HEK293T (cell line): ENCODE data around the gene LRRC27.
A peak's percentile ranks its signal among the peaks of the same experiment; 100 is the strongest.

ENCODE experiments used
- CTCF ChIA-PET: fragments of 350-600 bp; formaldehyde crosslinking; extraction: SDS; loops from one replicate; lab custom pipeline; 2021; ENCODE audit warnings: antibody characterized with exemption, inconsistent platforms; lab: Yijun Ruan, JAX
- POLR2A ChIA-PET: fragments of 350-600 bp; formaldehyde crosslinking; extraction: SDS; loops from one replicate; lab custom pipeline; 2020; ENCODE audit warnings: antibody characterized with exemption, inconsistent platforms; lab: Yijun Ruan, JAX
- DNase-seq: peaks from one replicate; pipeline ENCODE4 v3.0.0; 2012; ENCODE audit warnings: mixed read lengths; ENCODE audit errors: extremely low spot score
- ARNT ChIP-seq: fragments of 450-650 bp; IDR thresholded peaks from 2 replicates; pipeline ENCODE4 v1.6.1; 2017; ENCODE audit warnings: mild to moderate bottlenecking
- BHLHE40 ChIP-seq: fragments of 450-650 bp; IDR thresholded peaks from 2 replicates; pipeline ENCODE4 v1.6.1; 2016; ENCODE audit warnings: mild to moderate bottlenecking, moderate library complexity, borderline replicate concordance
- CTBP1 ChIP-seq: fragments of 450-650 bp; IDR thresholded peaks from 2 replicates; pipeline ENCODE4 v1.6.1; 2016; ENCODE audit warnings: borderline replicate concordance
- ELF4 ChIP-seq: fragments of 450-650 bp; IDR thresholded peaks from 2 replicates; pipeline ENCODE4 v1.6.1; 2017; ENCODE audit warnings: antibody characterized with exemption
- FOXA1 ChIP-seq: fragments of 450-650 bp; IDR thresholded peaks from 2 replicates; pipeline ENCODE4 v1.6.1; 2016; ENCODE audit warnings: mild to moderate bottlenecking
- FOXK2 ChIP-seq: fragments of 450-650 bp; IDR thresholded peaks from 2 replicates; pipeline ENCODE4 v1.6.1; 2016; ENCODE audit warnings: mild to moderate bottlenecking
- FOXM1 ChIP-seq: fragments of 450-650 bp; IDR thresholded peaks from 2 replicates; pipeline ENCODE4 v1.6.1; 2017; ENCODE audit warnings: mild to moderate bottlenecking, borderline replicate concordance
- HDGF ChIP-seq: fragments of 450-650 bp; IDR thresholded peaks from 2 replicates; pipeline ENCODE4 v1.6.1; 2017; ENCODE audit warnings: antibody characterized with exemption, borderline replicate concordance
- L3MBTL2 ChIP-seq: fragments of 450-650 bp; conservative IDR thresholded peaks from 2 replicates; pipeline ENCODE4 v1.6.1; 2016; ENCODE audit warnings: mild to moderate bottlenecking
- LEF1 ChIP-seq: fragments of 450-650 bp; IDR thresholded peaks from 2 replicates; pipeline ENCODE4 v1.6.1; 2017; ENCODE audit warnings: mild to moderate bottlenecking, borderline replicate concordance
- NFRKB ChIP-seq: fragments of 450-650 bp; IDR thresholded peaks from 2 replicates; pipeline ENCODE4 v1.6.1; 2016; ENCODE audit warnings: mild to moderate bottlenecking, moderate library complexity
- PKNOX1 ChIP-seq: fragments of 450-650 bp; IDR thresholded peaks from 2 replicates; pipeline ENCODE4 v1.6.1; 2016
- SP1 ChIP-seq: fragments of 450-650 bp; IDR thresholded peaks from 2 replicates; pipeline ENCODE4 v1.6.1; 2017
- SUZ12 ChIP-seq: fragments of 450-650 bp; IDR thresholded peaks from 2 replicates; pipeline ENCODE4 v1.6.1; 2016; ENCODE audit warnings: mild to moderate bottlenecking
- TARDBP ChIP-seq: fragments of 450-650 bp; IDR thresholded peaks from 2 replicates; pipeline ENCODE4 v1.6.1; 2016
- ZNF384 ChIP-seq: fragments of 450-650 bp; IDR thresholded peaks from 2 replicates; pipeline ENCODE4 v1.6.1; 2016

LRRC27 gene

DNA sequence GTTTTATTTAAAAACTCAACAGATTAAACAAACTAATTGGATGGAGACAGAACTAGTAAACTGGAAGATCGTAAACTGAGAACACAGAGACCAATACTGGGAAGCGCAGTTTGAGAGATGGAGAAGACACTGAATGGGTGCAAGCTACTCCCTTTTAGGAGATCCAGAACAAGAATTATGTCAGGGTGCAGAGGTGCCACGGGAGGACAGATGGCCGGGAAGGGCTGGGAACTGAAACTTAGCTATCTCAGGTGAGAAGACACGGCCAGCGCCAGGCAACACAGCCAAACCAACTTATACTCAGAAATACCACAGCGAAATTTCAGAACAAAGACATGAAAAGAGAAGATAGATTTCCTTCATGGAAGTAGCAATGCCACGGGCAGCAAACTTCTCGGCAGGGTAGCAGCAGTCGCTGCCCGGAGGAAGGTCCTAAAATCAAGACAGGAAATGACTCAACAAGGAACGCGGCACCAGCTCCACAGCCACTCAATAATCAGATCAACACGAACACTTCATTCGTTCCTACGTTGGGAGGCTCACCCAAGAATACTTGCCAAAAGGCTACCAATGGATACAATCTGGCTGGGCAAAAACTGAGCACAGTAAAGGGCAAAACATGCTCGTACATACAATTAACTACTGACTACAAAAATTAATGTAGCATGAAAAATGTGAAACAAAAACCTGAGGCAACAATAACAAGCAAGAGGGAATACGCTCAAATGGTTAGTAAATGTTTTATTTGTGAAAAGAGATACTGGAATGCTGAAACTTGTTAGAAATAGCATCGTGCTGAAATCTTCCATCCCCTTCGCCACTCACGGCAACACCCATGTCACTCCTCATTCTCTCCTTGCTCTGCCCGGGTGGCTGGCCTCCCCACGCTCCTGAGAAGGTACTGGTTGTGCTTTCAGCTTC lies 2.2 kb upstream of the LRRC27 start:
- TF ChIP-seq NFRKB (no peak), SP1 (no peak), L3MBTL2 (no peak), ELF4 (no peak), FOXK2 (no peak), ARNT (no peak), PKNOX1 (no peak; the same call in 1 of the 2 replicates), ZNF384 (no peak), LEF1 (no peak), HDGF (no peak), FOXM1 (no peak), CTBP1 (no peak), TARDBP (no peak)
- POLR2A ChIA-PET: interaction anchor here (1.0 to 1.4 kb wide), 3 partner anchors 10 to 211 kb away, joined by 3 to 4 read pairs (median 3); no protein-coding TSS in a partner anchor
- CTCF ChIA-PET: no interaction called here
- DNase-seq: no peak

DNA sequence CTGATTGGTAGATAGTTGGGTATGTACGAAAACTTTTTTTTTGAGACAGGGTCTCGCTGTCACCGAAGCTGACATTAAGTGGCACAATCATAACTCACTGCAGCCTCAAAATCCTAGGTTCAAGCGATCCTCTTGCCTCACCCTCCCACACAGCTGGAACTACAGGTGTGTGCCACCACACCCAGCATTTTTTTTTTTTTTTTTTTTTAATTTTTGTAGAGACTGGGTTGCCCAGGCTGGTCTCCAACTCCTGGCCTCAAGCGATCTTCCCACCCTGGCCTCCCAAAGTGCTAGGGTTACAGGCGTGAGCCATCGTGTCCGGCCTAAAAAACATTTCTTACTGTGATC lies 1.5 kb upstream of the LRRC27 start:
- ChIA-PET CTCF (no interaction called here), POLR2A (interaction anchor here (1.3 to 1.4 kb wide), 2 partner anchors 74 to 210 kb away, joined by 3 read pairs; no protein-coding TSS in a partner anchor)
- TF ChIP-seq L3MBTL2 (no peak), PKNOX1 (no peak), HDGF (no peak), SUZ12 (no peak), ZNF384 (0 out of 2 replicates have a peak, but pooled peaks have one; percentile 38), TARDBP (no peak)
- DNase-seq: no peak

- POLR2A ChIA-PET: no interaction called here
- DNase-seq: no peak
- CTCF ChIA-PET: no interaction called here
- TF ChIP-seq FOXM1 (no peak), SP1 (no peak), L3MBTL2 (peak; percentile 71; the same call in 1 of the 2 replicates), BHLHE40 (no peak), ELF4 (no peak)
These were observed 401 bp downstream of the LRRC27 start for GRCh38 chr10:132332433-132332754.

- CTCF ChIA-PET: no interaction called here
- POLR2A ChIA-PET: no interaction called here
- TF ChIP-seq LEF1 (no peak), FOXK2 (no peak), L3MBTL2 (no peak), FOXA1 (no peak)
- DNase-seq: no peak
These were observed 1.4 kb downstream of the LRRC27 start for GRCh38 chr10:132333386-132333785.

DNA sequence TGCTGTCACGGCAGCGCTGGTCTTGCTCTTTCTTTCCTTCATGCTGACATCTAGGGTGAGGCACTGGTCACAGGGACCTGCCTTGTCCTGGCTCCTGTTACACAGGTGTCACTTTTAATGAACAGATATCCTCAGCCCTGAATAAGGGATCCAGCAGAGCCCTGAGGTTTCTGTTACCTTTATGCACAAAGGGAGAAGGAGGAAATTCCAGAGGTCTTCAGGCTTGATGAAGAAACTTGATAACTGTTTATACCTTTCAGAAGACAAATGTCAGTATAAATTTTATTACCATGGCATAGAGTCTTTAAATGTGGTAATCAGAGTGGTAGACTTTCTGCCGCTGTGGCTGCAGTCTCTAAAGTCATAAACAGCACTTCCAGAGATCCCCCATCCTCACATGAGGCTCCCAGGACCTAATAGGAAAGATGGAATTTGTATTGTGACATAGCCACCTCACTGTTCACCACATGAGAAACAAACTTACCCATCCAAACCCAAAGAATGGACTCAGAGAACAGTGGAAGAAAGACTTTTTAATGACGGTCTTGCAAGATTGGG lies 2.7 kb downstream of the LRRC27 start:
- no peak for DNase-seq
- ChIA-PET CTCF (no interaction called here), POLR2A (no interaction called here)
- peak; percentile 61; the same call in 1 of the 2 replicates for TF ChIP-seq PKNOX1
- no peak for TF ChIP-seq CTBP1

- DNase-seq: peak; percentile 88
- CTCF ChIA-PET: interaction anchor here (0.6 to 1.2 kb wide), 2 partner anchors 25 to 116 kb away, joined by 3 to 4 read pairs; no protein-coding TSS in a partner anchor
- no peak for TF ChIP-seq BHLHE40
- peak; percentile 55; the same call in 1 of the 2 replicates for TF ChIP-seq FOXM1
- no peak for TF ChIP-seq ARNT
- TF ChIP-seq PKNOX1: peak; percentile 98
- no peak for TF ChIP-seq SP1
- POLR2A ChIA-PET: interaction anchor here (0.6 to 1.5 kb wide), 6 partner anchors 9 to 448 kb away, joined by 3 to 6 read pairs (median 3); no protein-coding TSS in a partner anchor
These were observed 3.4 kb downstream of the LRRC27 start for GRCh38 chr10:132335189-132336063.
